Measurements from ENCODE around the gene USP7. TPM values are rescaled to one million over a fixed set of nuclear protein-coding genes. Genes with fewer than 3 reads are reported as not detected.
A peak's percentile ranks its signal among the peaks of the same experiment; 100 is the strongest.

USP7 gene
- total RNA-seq, 2 experiments from 2014 or later, result 155 to 163 TPM

DNA sequence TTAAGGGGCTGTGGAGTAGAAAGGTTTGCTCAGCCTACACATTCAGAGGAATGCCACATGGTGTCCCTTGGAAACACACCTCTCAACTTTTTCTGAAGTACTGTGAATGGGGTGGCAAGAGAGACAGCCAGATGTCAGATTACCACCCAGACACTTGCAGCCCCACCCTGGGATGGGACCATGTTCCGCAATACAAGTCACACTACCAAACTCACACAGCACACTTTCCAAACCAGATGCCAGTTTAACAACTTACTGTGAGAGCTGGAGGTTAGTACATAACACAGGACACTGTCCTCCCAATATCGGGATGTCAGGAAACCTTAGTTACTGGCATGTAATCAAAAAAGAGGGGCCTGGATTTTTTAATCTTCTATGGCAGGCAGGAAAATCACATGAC, 7.9 kb downstream of the USP7 start:
- DNase-seq (no peak), ATAC-seq (no peak)
- H3K36me3 Mint-ChIP-seq (ENCODE audit: low read depth), result peaks cover 8% of the 10 kb centered on the region
- H3K27ac Mint-ChIP-seq, result no peak overlapping the region
- H3K4me3 Mint-ChIP-seq, result peak overlapping the region; percentile 10
- H3K4me1 Mint-ChIP-seq (ENCODE audit: low read depth), result peaks cover 89% of the 10 kb centered on the region
- no peaks in the 10 kb centered on the region for H3K9me3 Mint-ChIP-seq
- POLR2A ChIA-PET, result interaction anchor here (0.9 kb wide), 1 partner anchor 8 kb away, joined by 3 read pairs; no protein-coding TSS in a partner anchor
- CTCF ChIA-PET, result interaction anchor here (0.9 to 1.9 kb wide), 3 partner anchors 8 to 53 kb away, joined by 3 to 6 read pairs (median 3); no protein-coding TSS in a partner anchor
- intact Hi-C loops (cut with micrococcal nuclease), result no loop called here
- no peaks in the 10 kb centered on the region for H3K27me3 Mint-ChIP-seq
- TF ChIP-seq, protein P1, sequence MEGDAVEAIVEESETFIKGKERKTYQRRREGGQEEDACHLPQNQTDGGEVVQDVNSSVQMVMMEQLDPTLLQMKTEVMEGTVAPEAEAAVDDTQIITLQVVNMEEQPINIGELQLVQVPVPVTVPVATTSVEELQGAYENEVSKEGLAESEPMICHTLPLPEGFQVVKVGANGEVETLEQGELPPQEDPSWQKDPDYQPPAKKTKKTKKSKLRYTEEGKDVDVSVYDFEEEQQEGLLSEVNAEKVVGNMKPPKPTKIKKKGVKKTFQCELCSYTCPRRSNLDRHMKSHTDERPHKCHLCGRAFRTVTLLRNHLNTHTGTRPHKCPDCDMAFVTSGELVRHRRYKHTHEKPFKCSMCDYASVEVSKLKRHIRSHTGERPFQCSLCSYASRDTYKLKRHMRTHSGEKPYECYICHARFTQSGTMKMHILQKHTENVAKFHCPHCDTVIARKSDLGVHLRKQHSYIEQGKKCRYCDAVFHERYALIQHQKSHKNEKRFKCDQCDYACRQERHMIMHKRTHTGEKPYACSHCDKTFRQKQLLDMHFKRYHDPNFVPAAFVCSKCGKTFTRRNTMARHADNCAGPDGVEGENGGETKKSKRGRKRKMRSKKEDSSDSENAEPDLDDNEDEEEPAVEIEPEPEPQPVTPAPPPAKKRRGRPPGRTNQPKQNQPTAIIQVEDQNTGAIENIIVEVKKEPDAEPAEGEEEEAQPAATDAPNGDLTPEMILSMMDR (IDR thresholded peaks at IDR 0.05), result no peak

DNA sequence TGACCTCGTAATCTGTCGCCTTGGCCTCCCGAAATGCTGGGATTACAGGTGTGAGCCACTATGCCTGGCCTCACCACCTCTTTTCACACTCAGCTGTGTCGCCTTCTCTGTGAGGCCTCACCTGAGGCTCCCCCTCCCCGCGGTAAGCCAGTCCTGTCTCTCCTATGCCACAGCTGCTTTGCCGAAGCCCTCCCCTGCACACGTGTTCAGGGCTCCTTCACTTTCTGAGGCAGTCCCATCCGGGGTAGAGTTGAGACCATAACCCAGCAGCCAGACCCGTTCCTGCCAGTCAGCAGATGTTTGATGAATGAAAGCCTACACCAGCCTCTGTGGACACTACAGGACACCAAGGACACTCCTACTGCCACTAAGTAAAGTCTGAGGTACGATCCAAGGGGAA, 10.6 kb downstream of the USP7 start:
- TF ChIP-seq, protein P1 (IDR thresholded peaks at IDR 0.05), result no peak
- ChIA-PET CTCF (interaction anchor here (8.5 kb wide), 1 partner anchor 17 kb away, joined by 72 read pairs; no protein-coding TSS in a partner anchor), POLR2A (no interaction called here)
- ATAC-seq (no peak), DNase-seq (no peak)
- peaks cover 8% of the 10 kb centered on the region for H3K36me3 Mint-ChIP-seq (ENCODE audit: low read depth)
- H3K4me1 Mint-ChIP-seq (ENCODE audit: low read depth), result peaks cover 85% of the 10 kb centered on the region
- H3K27me3 Mint-ChIP-seq, result no peaks in the 10 kb centered on the region
- peak overlapping the region; percentile 64 for H3K27ac Mint-ChIP-seq
- no peaks in the 10 kb centered on the region for H3K9me3 Mint-ChIP-seq
- intact Hi-C loops (cut with micrococcal nuclease), result no loop called here
- H3K4me3 Mint-ChIP-seq, result no peak overlapping the region

DNA sequence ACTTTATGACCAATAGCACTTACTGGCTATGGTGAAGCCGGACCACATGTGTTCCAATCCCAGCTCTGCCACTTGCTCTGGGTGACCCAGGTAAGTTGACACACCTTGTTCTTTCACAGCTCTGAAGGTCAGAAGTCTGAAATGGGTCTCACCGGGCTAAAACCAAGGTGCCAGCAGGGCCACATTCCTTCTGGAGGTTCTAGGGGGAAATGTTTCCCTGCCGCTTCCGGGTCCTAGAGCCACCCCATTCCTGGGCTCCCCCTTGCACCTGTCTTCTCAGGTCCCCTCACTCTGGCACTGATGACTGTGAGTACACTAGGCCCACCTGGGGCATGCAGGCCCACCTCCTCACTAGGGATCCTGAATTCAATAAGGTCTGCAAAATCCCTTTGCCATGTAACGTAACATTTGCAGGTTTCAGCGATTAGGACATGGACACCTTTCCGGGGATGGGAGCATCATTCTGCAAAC, 11.4 kb downstream of the USP7 start:
- no peaks in the 10 kb centered on the region for H3K9me3 Mint-ChIP-seq
- peaks cover 8% of the 10 kb centered on the region for H3K36me3 Mint-ChIP-seq (ENCODE audit: low read depth)
- CTCF ChIA-PET, result interaction anchor here (8.5 kb wide), 1 partner anchor 16 kb away, joined by 72 read pairs; no protein-coding TSS in a partner anchor
- DNase-seq (no peak), ATAC-seq (no peak)
- POLR2A ChIA-PET, result no interaction called here
- peaks cover 86% of the 10 kb centered on the region for H3K4me1 Mint-ChIP-seq (ENCODE audit: low read depth)
- no peak overlapping the region for H3K4me3 Mint-ChIP-seq
- intact Hi-C loops (cut with micrococcal nuclease), result no loop called here
- TF ChIP-seq, protein P1 (IDR thresholded peaks at IDR 0.05), result no peak
- no peaks in the 10 kb centered on the region for H3K27me3 Mint-ChIP-seq
- H3K27ac Mint-ChIP-seq, result peak overlapping the region; percentile 20

GRCh38 chr16:8951447-8952280, 12.0 kb downstream of the USP7 start:
- intact Hi-C loops (cut with micrococcal nuclease), result no loop called here
- POLR2A ChIA-PET, result interaction anchor here (0.7 to 2.1 kb wide), 6 partner anchors 8 to 22 kb away, joined by 3 to 8 read pairs (median 4); no protein-coding TSS in a partner anchor
- Mint-ChIP-seq H3K4me3 (no peak overlapping the region), H3K27me3 (no peaks in the 10 kb centered on the region), H3K27ac (peak overlapping the region; percentile 47), H3K36me3 (ENCODE audit: low read depth) (peaks cover 8% of the 10 kb centered on the region), H3K9me3 (no peaks in the 10 kb centered on the region), H3K4me1 (ENCODE audit: low read depth) (peaks cover 86% of the 10 kb centered on the region)
- ATAC-seq (peak; percentile 63), DNase-seq (no peak)
- TF ChIP-seq, protein P1 (IDR thresholded peaks at IDR 0.05), result no peak
- CTCF ChIA-PET, result interaction anchor here (0.7 to 8.5 kb wide), 3 partner anchors 9 to 15 kb away, joined by 3 to 72 read pairs (median 3); no protein-coding TSS in a partner anchor

All from activated CD8-positive, alpha-beta T cell treated with anti-CD3 and anti-CD28 coated beads for 36 hours (primary cell).